Subcutaneous adipose tissue (tissue), 4 donors: ENCODE measurements around the gene ESRRA. TPM values are rescaled to one million over a fixed set of nuclear protein-coding genes. Genes with fewer than 3 reads are reported as not detected.

ENCODE experiments used
- total RNA-seq, 4 donors: library from RNA; depleted of rRNA; stranded (reverse); fragments of >200 nt; gene quantifications; one replicate each; pipeline ENCODE4 v1.1.0, GENCODE V29; 2016
- TF ChIP-seq, protein P1 (sequence below): fragments of 450-650 bp; IDR thresholded peaks from one replicate; pipeline ENCODE4 v1.5.1; 2016; ENCODE audit warnings: low read depth, mild to moderate bottlenecking, control low read depth, antibody characterized with exemption, moderate library complexity

ESRRA gene
- total RNA-seq, 4 donors from 2014 or later, result 16.3 to 54.1 (median 35.5) TPM

- TF ChIP-seq, protein P1, sequence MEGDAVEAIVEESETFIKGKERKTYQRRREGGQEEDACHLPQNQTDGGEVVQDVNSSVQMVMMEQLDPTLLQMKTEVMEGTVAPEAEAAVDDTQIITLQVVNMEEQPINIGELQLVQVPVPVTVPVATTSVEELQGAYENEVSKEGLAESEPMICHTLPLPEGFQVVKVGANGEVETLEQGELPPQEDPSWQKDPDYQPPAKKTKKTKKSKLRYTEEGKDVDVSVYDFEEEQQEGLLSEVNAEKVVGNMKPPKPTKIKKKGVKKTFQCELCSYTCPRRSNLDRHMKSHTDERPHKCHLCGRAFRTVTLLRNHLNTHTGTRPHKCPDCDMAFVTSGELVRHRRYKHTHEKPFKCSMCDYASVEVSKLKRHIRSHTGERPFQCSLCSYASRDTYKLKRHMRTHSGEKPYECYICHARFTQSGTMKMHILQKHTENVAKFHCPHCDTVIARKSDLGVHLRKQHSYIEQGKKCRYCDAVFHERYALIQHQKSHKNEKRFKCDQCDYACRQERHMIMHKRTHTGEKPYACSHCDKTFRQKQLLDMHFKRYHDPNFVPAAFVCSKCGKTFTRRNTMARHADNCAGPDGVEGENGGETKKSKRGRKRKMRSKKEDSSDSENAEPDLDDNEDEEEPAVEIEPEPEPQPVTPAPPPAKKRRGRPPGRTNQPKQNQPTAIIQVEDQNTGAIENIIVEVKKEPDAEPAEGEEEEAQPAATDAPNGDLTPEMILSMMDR, result no peak
These were observed 8.3 kb upstream of the ESRRA start for GRCh38 chr11:64296830-64297698.

GRCh38 chr11:64297699-64298358 lies 7.5 kb upstream of the ESRRA start:
- TF ChIP-seq, protein P1, result no peak

GRCh38 chr11:64298966-64299846 lies 6.1 kb upstream of the ESRRA start:
- TF ChIP-seq, protein P1, result no peak

- TF ChIP-seq, protein P1, result no peak
These were observed 5.3 kb upstream of the ESRRA start, which contains the start of gene CATSPERZ for GRCh38 chr11:64299847-64300648. Gene CATSPERZ, plus strand, starts transcription at chr11:64300358. Its CDS starts 53 bp downstream, at chr11:64300411.

- TF ChIP-seq, protein P1, result no peak
These were observed 2.0 kb upstream of the ESRRA start for GRCh38 chr11:64303109-64304031.

DNA sequence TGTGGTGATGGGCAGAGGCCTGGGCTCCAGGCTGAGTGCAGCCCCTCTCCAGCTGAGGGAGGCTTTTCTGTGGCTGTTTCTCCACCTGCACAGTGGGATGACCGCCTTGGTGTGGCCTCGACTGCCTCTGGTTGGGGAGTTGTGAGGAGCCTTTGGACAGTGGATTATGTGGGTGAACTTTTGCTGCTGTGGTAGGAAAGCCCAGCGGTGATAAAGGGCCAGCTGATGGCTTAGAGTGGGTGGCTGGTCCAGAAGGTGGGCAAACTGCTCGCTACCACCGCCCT lies 1.4 kb upstream of the ESRRA start:
- TF ChIP-seq, protein P1, result no peak
